ENCODE measurements around the gene BCAN.

The BCAN gene

DNA sequence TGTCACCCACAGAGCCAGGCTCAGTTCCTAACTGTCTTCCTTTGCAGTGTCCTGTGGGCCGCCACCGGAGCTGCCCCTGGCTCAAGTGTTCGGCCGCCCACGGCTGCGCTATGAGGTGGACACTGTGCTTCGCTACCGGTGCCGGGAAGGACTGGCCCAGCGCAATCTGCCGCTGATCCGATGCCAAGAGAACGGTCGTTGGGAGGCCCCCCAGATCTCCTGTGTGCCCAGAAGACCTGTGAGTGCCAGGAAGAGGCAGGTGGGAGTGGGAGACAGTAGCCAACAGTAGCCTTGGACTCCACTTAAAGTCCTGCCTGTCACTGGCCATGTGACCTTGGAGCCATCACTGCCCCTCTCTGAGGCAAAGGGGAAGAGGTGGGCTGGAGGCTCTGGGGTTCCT lies 16.6 kb downstream of the BCAN start:
- TF ChIP-seq FOXP2 (optimal IDR thresholded peaks at IDR 0.05; ENCODE audit: borderline replicate concordance, extremely low read depth, extremely low read length, insufficient read depth) = no peak
- TF ChIP-seq, protein P1, sequence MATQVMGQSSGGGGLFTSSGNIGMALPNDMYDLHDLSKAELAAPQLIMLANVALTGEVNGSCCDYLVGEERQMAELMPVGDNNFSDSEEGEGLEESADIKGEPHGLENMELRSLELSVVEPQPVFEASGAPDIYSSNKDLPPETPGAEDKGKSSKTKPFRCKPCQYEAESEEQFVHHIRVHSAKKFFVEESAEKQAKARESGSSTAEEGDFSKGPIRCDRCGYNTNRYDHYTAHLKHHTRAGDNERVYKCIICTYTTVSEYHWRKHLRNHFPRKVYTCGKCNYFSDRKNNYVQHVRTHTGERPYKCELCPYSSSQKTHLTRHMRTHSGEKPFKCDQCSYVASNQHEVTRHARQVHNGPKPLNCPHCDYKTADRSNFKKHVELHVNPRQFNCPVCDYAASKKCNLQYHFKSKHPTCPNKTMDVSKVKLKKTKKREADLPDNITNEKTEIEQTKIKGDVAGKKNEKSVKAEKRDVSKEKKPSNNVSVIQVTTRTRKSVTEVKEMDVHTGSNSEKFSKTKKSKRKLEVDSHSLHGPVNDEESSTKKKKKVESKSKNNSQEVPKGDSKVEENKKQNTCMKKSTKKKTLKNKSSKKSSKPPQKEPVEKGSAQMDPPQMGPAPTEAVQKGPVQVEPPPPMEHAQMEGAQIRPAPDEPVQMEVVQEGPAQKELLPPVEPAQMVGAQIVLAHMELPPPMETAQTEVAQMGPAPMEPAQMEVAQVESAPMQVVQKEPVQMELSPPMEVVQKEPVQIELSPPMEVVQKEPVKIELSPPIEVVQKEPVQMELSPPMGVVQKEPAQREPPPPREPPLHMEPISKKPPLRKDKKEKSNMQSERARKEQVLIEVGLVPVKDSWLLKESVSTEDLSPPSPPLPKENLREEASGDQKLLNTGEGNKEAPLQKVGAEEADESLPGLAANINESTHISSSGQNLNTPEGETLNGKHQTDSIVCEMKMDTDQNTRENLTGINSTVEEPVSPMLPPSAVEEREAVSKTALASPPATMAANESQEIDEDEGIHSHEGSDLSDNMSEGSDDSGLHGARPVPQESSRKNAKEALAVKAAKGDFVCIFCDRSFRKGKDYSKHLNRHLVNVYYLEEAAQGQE (IDR thresholded peaks at IDR 0.05; ENCODE audit: insufficient read depth in 1 of 2, low read depth in 2 of 2, low read length in 2 of 2) = no peak
- TF ChIP-seq SIN3A (IDR thresholded peaks at IDR 0.05; ENCODE audit: borderline replicate concordance, insufficient read depth, low read length) = no peak
- no peak for TF ChIP-seq TAF1 (IDR thresholded peaks at IDR 0.05; ENCODE audit: borderline replicate concordance, insufficient read depth, low read length)
- no peak for TF ChIP-seq POLR2AphosphoS5 (IDR thresholded peaks at IDR 0.05; ENCODE audit: low read depth, low read length)

DNA sequence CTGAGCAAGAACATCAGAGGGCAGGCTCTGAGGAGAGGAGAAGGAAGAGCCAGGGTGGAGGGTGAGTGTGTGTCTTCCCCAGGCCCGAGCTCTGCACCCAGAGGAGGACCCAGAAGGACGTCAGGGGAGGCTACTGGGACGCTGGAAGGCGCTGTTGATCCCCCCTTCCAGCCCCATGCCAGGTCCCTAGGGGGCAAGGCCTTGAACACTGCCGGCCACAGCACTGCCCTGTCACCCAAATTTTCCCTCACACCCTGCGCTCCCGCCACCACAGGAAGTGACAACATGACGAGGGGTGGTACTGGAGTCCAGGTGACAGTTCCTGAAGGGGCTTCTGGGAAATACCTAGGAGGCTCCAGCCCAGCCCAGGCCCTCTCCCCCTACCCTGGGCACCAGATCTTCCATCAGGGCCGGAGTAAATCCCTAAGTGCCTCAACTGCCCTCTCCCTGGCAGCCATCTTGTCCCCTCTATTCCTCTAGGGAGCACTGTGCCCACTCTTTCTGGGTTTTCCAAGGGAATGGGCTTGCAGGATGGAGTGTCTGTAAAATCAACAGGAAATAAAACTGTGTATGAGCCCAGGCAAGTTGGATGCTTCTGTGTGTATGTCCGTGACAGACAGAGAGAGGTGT lies 17.1 kb downstream of the BCAN start:
- no peak for TF ChIP-seq SIN3A (IDR thresholded peaks at IDR 0.05; ENCODE audit: borderline replicate concordance, insufficient read depth, low read length)
- TF ChIP-seq TAF1 (IDR thresholded peaks at IDR 0.05; ENCODE audit: borderline replicate concordance, insufficient read depth, low read length) = no peak
- TF ChIP-seq, protein P1 (IDR thresholded peaks at IDR 0.05; ENCODE audit: insufficient read depth in 1 of 2, low read depth in 2 of 2, low read length in 2 of 2) = no peak
- TF ChIP-seq FOXP2 (optimal IDR thresholded peaks at IDR 0.05; ENCODE audit: borderline replicate concordance, extremely low read depth, extremely low read length, insufficient read depth) = no peak
- TF ChIP-seq POLR2AphosphoS5 (IDR thresholded peaks at IDR 0.05; ENCODE audit: low read depth, low read length) = no peak

DNA sequence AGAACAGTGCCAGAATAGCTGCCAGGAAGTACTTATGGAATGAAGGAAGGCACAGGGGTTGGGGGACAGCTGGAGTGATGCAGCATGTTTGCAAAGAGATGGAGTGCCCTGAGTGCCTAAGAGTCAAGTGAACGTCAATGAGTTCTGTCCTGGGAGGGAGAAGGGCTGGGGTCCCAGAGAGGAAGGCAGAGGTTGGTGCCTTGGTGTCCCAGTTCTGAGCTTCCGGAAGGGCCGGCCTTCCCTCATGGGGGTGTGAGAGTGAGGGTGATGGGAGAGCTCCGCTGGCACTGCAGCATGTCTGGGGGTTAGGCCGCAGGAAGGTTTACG lies 17.7 kb downstream of the BCAN start:
- no peak for TF ChIP-seq FOXP2 (optimal IDR thresholded peaks at IDR 0.05; ENCODE audit: borderline replicate concordance, extremely low read depth, extremely low read length, insufficient read depth)
- no peak for TF ChIP-seq SIN3A (IDR thresholded peaks at IDR 0.05; ENCODE audit: borderline replicate concordance, insufficient read depth, low read length)
- no peak for TF ChIP-seq TAF1 (IDR thresholded peaks at IDR 0.05; ENCODE audit: borderline replicate concordance, insufficient read depth, low read length)
- TF ChIP-seq, protein P1 (IDR thresholded peaks at IDR 0.05; ENCODE audit: insufficient read depth in 1 of 2, low read depth in 2 of 2, low read length in 2 of 2) = no peak

DNA sequence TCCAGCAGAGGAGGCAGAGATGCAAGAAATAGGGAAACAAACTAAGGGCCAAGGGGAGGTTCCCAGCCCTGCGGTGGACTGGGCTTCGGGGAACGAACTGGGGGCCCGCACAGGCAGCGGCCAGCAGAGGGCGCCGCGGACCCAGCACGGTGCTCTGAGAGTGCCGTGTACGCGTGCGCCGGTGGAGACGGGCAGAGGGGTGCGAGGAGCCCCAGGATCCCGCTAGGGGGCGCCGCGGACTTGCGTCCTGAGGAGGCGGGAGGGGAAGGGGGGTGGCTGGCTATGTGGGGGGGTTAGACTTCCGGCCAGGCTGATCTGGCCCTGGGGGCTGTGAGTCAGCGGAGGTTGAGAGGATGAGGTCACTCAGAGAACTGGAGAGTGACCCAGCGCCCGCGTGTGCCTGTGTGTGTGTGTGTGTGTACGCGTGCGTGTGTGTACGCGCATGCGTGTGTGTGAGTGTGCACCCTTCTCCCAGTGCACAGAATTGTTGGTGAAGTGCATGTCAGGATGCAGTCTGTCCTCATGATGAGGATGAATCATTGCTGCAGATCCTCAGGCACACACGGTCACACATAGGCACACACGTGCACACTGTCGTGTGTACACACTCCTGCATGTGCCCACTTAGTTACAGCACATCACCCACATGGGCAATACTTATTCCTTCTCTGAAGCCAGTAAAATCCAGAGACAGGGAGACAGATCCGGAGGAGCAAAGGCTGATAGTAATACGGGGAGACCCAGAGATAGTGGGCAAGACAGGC lies 18.3 kb downstream of the BCAN start:
- TF ChIP-seq TAF1 (IDR thresholded peaks at IDR 0.05; ENCODE audit: borderline replicate concordance, insufficient read depth, low read length) (no peak), POLR2AphosphoS5 (IDR thresholded peaks at IDR 0.05; ENCODE audit: low read depth, low read length) (no peak; the same call in 1 of the 2 replicates), SIN3A (IDR thresholded peaks at IDR 0.05; ENCODE audit: borderline replicate concordance, insufficient read depth, low read length) (peak; percentile 74; the same call in 1 of the 2 replicates)
- TF ChIP-seq, protein P1 (IDR thresholded peaks at IDR 0.05; ENCODE audit: insufficient read depth in 1 of 2, low read depth in 2 of 2, low read length in 2 of 2) = peak in 1 of 2 experiments; percentile 42; a peak in 1 of 4 replicates
